ENCODE measurements around the gene GINS1.
"Not testable (repeated sequence)": the region's sequence is repeated elsewhere in the genome, so short reads cannot be mapped to it uniquely, and the experiment has no call there.

GINS1 gene

DNA sequence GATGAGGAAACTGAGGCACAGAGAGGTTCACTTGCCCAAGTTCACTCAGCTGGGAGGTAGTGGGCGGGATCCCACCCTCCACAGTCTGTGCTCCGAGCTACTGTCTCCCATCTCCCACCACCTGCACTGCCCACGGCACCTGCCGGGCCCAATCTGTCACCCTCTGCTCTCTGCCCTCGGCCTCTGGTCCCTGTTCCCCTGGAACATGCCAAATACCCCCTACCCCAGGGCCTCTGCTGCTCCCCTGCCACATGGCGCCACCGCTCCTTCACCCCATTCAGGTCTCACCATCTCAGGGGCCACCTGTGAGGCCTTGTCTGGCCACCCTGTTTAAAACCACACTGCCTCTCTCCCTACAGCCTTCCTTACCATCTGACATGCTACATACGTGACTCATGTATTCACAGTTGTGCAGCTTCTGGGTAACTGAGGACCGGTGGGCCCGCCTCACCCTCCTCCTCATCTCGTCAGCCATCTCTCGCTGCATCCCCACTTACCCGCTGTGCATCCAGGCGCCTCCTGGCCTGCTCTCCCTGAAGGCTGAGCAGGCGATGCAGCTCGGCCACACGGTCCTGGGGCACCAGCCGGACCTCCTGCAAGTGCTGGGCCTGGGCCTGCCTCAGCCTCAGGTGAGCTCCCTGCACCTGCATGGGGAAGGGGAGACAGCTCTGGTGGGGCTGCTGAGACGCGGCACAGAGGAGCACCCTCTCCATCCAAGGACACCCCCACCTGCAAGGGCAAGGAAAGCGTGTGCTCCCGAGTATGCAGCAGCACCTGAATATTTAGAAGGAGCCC, 50.6 kb downstream of the GINS1 start:
- DNase-seq = no peak

- DNase-seq = no peak
Observed at GRCh38 chr20:25459111-25459830, 51.8 kb downstream of the GINS1 start.

DNA sequence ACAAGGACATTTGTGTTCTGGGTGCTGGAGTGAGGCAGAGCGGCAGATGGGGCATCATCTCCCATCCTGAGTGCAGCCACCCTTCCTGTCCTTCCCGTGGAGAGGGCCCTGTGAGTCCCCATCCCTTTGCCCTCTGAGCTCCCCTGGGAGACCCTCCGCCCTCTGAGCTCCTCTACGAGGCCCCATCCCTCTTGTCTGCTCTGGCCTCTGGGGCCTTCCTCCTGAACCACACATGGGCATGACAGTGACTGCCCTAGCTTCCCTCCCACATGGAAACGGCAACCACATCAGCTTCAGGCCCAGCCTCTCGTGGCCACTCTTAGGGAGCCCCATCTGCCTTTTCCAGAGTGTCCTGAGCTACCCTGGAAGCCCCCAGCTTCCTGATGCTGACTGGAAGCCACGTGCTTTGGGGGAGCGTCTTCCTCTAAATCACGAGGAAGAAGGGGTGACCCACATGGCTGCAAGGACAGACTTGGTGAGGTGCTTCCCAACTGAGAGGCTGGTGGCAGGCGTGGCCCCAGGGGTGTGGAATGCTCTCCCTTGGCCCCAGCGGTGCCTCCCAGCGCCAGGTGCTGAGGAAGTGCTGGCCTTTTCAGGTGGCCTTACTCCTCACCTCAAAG, 52.6 kb downstream of the GINS1 start:
- no peak for DNase-seq

- DNase-seq = no peak
Observed at GRCh38 chr20:25460566-25461280, 53.2 kb downstream of the GINS1 start.

DNA sequence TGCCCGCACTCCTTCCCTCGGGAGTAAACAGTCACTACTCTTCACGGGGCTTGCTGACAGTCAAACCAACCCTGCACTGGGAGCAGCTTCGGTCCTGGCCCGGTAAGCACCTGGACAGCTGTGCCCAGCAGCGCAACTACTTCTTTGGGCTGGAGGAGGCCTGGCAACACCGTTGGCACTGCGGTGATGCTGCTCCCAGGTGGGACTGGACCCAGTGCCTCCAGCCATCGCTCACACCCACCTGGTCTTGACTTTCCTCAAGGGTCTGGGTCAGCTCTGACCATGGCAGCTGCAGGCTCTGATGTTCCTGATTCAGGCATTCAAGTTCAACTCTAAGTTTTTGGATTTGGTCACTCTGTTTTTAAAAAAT, 53.8 kb downstream of the GINS1 start:
- no peak for DNase-seq

GRCh38 chr20:25461786-25462545, 54.5 kb downstream of the GINS1 start:
- DNase-seq = no peak

DNA sequence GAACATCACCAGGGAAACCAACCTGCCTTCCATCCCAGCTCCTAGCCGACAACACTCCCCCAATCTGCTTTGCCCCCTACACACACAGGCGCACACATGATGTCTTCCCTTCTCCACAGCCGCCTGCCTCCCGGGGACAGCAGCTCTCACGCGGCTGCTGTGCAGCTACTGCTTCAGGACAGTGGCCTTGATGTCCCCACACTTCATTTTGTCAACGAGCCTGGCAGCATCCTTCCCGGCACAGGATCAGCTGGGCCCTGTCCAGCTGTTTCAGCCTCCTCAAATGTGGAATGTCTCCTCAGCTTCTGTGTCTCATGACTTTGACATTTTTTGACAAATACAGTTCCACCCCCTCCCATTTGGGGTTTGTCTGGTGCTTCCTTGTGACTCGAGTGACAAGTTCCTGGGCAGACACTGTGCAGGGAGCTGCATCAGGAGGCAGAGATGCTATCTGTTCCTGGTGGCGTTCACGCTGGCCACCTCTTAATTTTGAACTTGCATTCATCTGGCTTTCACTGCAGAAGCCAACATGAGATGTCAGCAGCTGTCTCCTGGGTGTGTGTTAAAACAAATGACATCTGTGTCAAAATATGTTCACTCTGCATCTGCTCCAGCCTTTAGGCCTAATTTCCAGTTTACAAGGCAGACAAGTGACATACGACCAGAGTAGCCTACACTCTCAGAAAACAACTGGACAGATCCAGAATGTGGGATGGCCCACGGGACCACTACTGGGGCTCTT, 57.2 kb downstream of the GINS1 start:
- DNase-seq = no peak

- DNase-seq = no peak
Observed at GRCh38 chr20:25465243-25466135, 58.0 kb downstream of the GINS1 start.

DNA sequence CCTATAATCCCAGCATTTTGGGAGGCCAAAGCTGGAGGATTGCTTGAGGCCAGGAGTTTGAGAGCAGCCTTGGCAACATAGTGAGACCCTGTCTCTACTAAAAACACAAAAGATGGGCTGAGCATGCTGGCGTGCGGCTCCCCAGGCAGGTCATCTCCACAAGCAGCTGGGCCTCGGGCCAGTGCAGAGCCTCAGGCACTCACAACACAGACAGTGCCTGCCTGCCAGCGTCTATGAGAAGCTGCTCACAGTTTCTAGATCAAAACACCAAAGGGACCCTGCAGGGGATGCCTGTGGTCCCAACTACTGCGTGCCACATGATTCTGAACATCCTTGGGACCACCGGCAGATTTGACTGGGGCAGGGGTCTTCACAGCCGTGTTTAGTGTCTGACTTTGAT, 59.4 kb downstream of the GINS1 start:
- DNase-seq = no peak

- no peak for DNase-seq
Observed at GRCh38 chr20:25467441-25467840, 60.0 kb downstream of the GINS1 start.

GRCh38 chr20:25468126-25469075, 60.9 kb downstream of the GINS1 start:
- DNase-seq = no peak

- no peak for DNase-seq
Observed at GRCh38 chr20:25469558-25469957, 62.1 kb downstream of the GINS1 start.

DNA sequence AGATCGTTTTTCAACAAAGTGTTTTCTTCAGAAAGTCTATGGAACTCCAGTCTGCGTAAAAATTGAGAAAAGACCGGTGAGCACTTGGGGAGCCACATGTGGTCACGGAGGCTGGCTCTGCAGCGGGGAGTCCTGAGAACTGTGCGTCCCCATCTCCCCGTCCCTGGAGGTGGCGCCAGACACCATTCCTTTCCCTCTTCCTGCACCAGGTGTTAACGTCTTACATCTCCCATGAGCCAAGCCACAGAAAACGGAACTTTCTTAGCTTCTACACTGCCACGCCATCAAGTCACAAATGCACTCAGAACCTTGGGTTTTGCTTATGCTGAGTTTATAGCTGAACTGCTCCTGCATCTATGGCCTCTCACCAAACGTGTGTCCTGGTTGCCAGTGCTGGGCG, 62.6 kb downstream of the GINS1 start:
- no peak for DNase-seq

- no peak for DNase-seq
Observed at GRCh38 chr20:25471020-25471419, 63.5 kb downstream of the GINS1 start.

DNA sequence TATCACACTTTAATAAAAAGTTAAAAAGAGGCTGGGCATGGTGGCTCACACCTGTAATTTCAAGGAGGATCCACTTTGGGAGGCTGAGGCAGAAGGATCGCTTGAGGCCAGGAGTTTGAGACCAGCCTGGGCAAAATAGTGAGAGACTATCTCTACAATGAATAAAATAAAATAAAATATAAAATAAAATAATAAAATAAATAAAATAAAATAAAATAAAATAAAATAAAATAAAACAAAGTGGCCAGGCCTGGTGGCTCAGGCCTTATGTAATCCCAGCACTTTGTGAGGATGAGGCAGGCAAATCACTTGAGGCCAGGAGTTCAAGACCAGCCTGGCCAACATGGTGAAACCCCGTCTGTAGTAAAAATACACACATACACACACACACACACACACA, 65.8 kb downstream of the GINS1 start:
- not testable (repeated sequence) for DNase-seq

- DNase-seq = no peak
Observed at GRCh38 chr20:25476106-25477013, 68.9 kb downstream of the GINS1 start.

- DNase-seq = no peak
Observed at GRCh38 chr20:25477014-25477882, 69.8 kb downstream of the GINS1 start.

All from NCI-H187 (cell line).